WTC11 (cell line): ENCODE results near the gene NUDT14. TPM values are rescaled to one million over a fixed set of nuclear protein-coding genes. Genes with fewer than 3 reads are reported as not detected.

Experiments used
- AR ChIP-seq: fragments of 250-450 bp; sonication (Bioruptor Pico); IDR thresholded peaks from 2 replicates; pipeline ENCODE4 v1.9.0; 2021; ENCODE audit warnings: mild to moderate bottlenecking
- ATF6 ChIP-seq: sonication (generic); formaldehyde crosslinking; IDR thresholded peaks from 2 replicates; pipeline ENCODE4 v1.8.1; 2023; ENCODE audit warnings: mild to moderate bottlenecking, missing genetic modification reagents
- E2F1 ChIP-seq: sonication (generic); formaldehyde crosslinking; IDR thresholded peaks from 2 replicates; pipeline ENCODE4 v1.8.0; 2022; ENCODE audit warnings: mild to moderate bottlenecking, missing genetic modification reagents
- ELF4 ChIP-seq: sonication (generic); formaldehyde crosslinking; IDR thresholded peaks from 2 replicates; pipeline ENCODE4 v1.8.1; 2022; ENCODE audit warnings: low read depth, mild to moderate bottlenecking, moderate library complexity, missing genetic modification reagents
- EMX1 ChIP-seq: fragments of 250-450 bp; sonication (Bioruptor Pico); IDR thresholded peaks from 2 replicates; pipeline ENCODE4 v1.8.0; 2021; ENCODE audit warnings: mild to moderate bottlenecking
- JUN ChIP-seq: sonication (generic); formaldehyde crosslinking; IDR thresholded peaks from 2 replicates; pipeline ENCODE4 v1.8.0; 2023; ENCODE audit warnings: mild to moderate bottlenecking, missing genetic modification reagents
- PRDM15 ChIP-seq: sonication (generic); formaldehyde crosslinking; IDR thresholded peaks from 2 replicates; pipeline ENCODE4 v1.8.0; 2022; ENCODE audit warnings: missing genetic modification reagents
- RELA ChIP-seq: sonication (generic); formaldehyde crosslinking; IDR thresholded peaks from 2 replicates; pipeline ENCODE4 v1.8.1; 2022; ENCODE audit warnings: missing genetic modification reagents, mild to moderate bottlenecking, borderline replicate concordance
- STAT6 ChIP-seq: sonication (generic); formaldehyde crosslinking; conservative IDR thresholded peaks from 2 replicates; pipeline ENCODE4 v1.8.1; 2023; ENCODE audit warnings: mild to moderate bottlenecking, low read depth, missing genetic modification reagents, moderate library complexity
- ZNF219 ChIP-seq: sonication (generic); formaldehyde crosslinking; IDR thresholded peaks from 2 replicates; pipeline ENCODE4 v1.8.0; 2023; ENCODE audit warnings: missing genetic modification reagents, mild to moderate bottlenecking, borderline replicate concordance
- ZNF396 ChIP-seq: fragments of 250-450 bp; sonication (Bioruptor Pico); IDR thresholded peaks from 2 replicates; pipeline ENCODE4 v1.8.0; 2021; ENCODE audit warnings: mild to moderate bottlenecking, moderate library complexity, borderline replicate concordance
- total RNA-seq: library from RNA; stranded (reverse); gene quantifications from 3 replicates; pipeline ENCODE4 v1.2.3, GENCODE V29; 2021

The NUDT14 gene
- total RNA-seq, 1 experiment from 2014 or later, result 35.4 TPM

- TF ChIP-seq STAT6 (no peak), ELF4 (no peak), ATF6 (no peak), ZNF219 (CRISPR knock-in tag) (no peak), JUN (CRISPR knock-in tag) (no peak), AR (no peak), E2F1 (CRISPR knock-in tag) (no peak), EMX1 (CRISPR knock-in tag) (no peak), ZNF396 (CRISPR knock-in tag) (no peak), RELA (CRISPR knock-in tag) (no peak), PRDM15 (no peak)
- TF ChIP-seq, all 79 proteins: peak for 0
Measured at GRCh38 chr14:105146181-105146975, 34.7 kb downstream of the NUDT14 start (continued).
